Mucosa of stomach (tissue), 1 donor: ENCODE data around the gene GMDS.

ENCODE experiments used
- H3K27me3 ChIP-seq: one replicate; pipeline ENCODE4 v1.7.0; 2013; ENCODE audit warnings: mild to moderate bottlenecking, low read length; ENCODE audit not compliant: control insufficient read depth, insufficient read depth
- H3K36me3 ChIP-seq: one replicate; pipeline ENCODE4 v1.7.0; 2013; ENCODE audit warnings: low read length; ENCODE audit not compliant: control insufficient read depth, insufficient read depth
- H3K4me1 ChIP-seq: one replicate; pipeline ENCODE4 v1.7.0; 2013; ENCODE audit warnings: mild to moderate bottlenecking, low read length; ENCODE audit not compliant: control insufficient read depth, insufficient read depth
- H3K4me3 ChIP-seq: one replicate; pipeline ENCODE4 v1.7.0; 2013; ENCODE audit warnings: low read length
- H3K9ac ChIP-seq: one replicate; pipeline ENCODE4 v1.7.0; 2013; ENCODE audit warnings: mild to moderate bottlenecking, low read length, moderate library complexity
- H3K9me3 ChIP-seq: one replicate; pipeline ENCODE4 v1.7.0; 2013; ENCODE audit warnings: mild to moderate bottlenecking, low read length, moderate library complexity; ENCODE audit not compliant: control insufficient read depth
- donor health status: Pancreatic carcinoma.

GMDS gene

DNA sequence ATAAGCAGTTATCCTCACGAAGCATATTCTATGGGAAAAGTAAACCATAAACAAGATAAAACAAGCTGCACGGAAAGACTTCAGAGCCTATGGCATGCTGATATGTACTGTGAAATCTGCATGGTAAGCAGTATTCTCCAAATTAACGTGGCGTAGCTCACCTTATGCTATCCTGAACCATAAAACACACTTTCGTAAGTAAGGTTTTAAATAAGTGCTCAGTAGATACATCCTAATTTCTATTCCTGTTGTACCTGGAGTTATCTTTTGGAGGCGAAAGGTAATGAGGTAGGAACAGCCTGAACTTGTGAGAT, 208.7 kb downstream of the GMDS start:
- Histone ChIP-seq H3K36me3 (no peaks in the 10 kb centered on the region), H3K4me1 (no peaks in the 10 kb centered on the region), H3K27me3 (no peaks in the 10 kb centered on the region), H3K9me3 (no peaks in the 10 kb centered on the region), H3K9ac (no peak overlapping the region), H3K4me3 (no peak overlapping the region)

GRCh38 chr6:2035826-2036709, 209.3 kb downstream of the GMDS start:
- H3K9ac ChIP-seq = no peak overlapping the region
- H3K27me3 ChIP-seq = no peaks in the 10 kb centered on the region
- H3K36me3 ChIP-seq = no peaks in the 10 kb centered on the region

DNA sequence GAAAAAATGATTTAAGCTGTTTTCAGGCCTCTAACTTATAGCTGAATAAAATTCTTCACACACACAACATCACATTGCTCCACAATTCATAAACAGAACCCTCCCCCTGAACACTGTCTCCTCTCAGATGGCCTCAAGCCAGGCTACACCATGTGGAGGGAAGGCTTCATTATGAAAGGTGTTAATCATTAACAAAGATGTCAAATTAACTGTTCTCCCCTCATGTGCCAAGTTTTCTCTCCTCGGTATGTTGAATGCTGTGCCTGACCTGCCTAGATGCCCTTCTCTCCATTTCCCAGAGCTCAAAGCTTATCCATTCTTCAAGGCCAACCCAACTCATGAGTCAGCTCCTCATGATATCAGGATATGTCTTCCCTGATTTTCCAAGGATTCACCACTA, 210.4 kb downstream of the GMDS start:
- no peak overlapping the region for H3K9ac ChIP-seq
- H3K4me3 ChIP-seq = no peak overlapping the region
- H3K9me3 ChIP-seq = no peaks in the 10 kb centered on the region
- H3K36me3 ChIP-seq = no peaks in the 10 kb centered on the region
- no peaks in the 10 kb centered on the region for H3K4me1 ChIP-seq
- no peaks in the 10 kb centered on the region for H3K27me3 ChIP-seq

More at GRCh38 chr6:2035826-2036709, 209.3 kb downstream of the GMDS start:
- Histone ChIP-seq H3K9me3 (no peaks in the 10 kb centered on the region), H3K4me1 (no peaks in the 10 kb centered on the region), H3K4me3 (no peak overlapping the region)

- H3K9me3 ChIP-seq = no peaks in the 10 kb centered on the region
- no peaks in the 10 kb centered on the region for H3K27me3 ChIP-seq
- no peaks in the 10 kb centered on the region for H3K4me1 ChIP-seq
- no peak overlapping the region for H3K9ac ChIP-seq
- no peaks in the 10 kb centered on the region for H3K36me3 ChIP-seq
- no peak overlapping the region for H3K4me3 ChIP-seq
Measured at GRCh38 chr6:2034256-2034655, 211.1 kb downstream of the GMDS start.

GRCh38 chr6:2033544-2033943, 211.9 kb downstream of the GMDS start:
- H3K4me1 ChIP-seq = peaks cover 2% of the 10 kb centered on the region
- no peaks in the 10 kb centered on the region for H3K27me3 ChIP-seq
- no peaks in the 10 kb centered on the region for H3K9me3 ChIP-seq
- no peaks in the 10 kb centered on the region for H3K36me3 ChIP-seq
- H3K4me3 ChIP-seq = no peak overlapping the region
- no peak overlapping the region for H3K9ac ChIP-seq

- Histone ChIP-seq H3K4me1 (peaks cover 5% of the 10 kb centered on the region), H3K36me3 (no peaks in the 10 kb centered on the region), H3K27me3 (no peaks in the 10 kb centered on the region), H3K4me3 (no peak overlapping the region), H3K9ac (no peak overlapping the region), H3K9me3 (no peaks in the 10 kb centered on the region)
Measured at GRCh38 chr6:2030682-2031244, 214.6 kb downstream of the GMDS start.

- Histone ChIP-seq H3K4me3 (no peak overlapping the region), H3K4me1 (peaks cover 5% of the 10 kb centered on the region), H3K9me3 (no peaks in the 10 kb centered on the region), H3K27me3 (no peaks in the 10 kb centered on the region), H3K9ac (no peak overlapping the region), H3K36me3 (no peaks in the 10 kb centered on the region)
Measured at GRCh38 chr6:2029952-2030351, 215.5 kb downstream of the GMDS start.

GRCh38 chr6:2029130-2029794, 216.1 kb downstream of the GMDS start:
- H3K9ac ChIP-seq = no peak overlapping the region
- no peaks in the 10 kb centered on the region for H3K36me3 ChIP-seq
- H3K27me3 ChIP-seq = no peaks in the 10 kb centered on the region
- no peak overlapping the region for H3K4me3 ChIP-seq
- H3K4me1 ChIP-seq = peaks cover 5% of the 10 kb centered on the region
- no peaks in the 10 kb centered on the region for H3K9me3 ChIP-seq

DNA sequence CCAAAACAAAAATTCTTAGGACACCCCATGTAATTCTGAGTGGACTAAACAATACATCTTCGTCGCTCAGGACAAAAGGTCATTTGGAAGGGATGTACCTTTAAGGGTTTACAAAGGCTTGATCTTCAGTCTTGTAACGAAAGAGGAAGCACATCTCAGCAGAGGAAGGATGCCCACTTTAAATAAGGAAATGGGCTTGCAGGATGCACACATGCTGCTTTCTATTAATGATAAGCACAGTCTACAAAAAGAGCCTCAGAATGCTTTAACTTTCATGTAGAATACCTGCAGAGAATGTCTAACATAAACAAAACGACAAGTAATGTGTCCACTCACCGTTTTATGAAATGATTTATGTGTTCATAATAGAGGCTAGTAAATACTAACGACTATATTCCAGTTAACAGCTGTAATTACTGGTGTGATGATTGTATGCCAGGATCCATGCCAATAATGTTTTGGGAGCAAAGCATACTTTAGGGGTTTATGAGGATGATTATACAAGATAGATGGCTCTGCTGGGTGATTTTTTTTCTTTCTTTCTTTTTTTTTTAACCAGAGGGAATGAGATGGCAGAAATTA, 216.9 kb downstream of the GMDS start:
- Histone ChIP-seq H3K9me3 (no peaks in the 10 kb centered on the region), H3K4me3 (no peak overlapping the region), H3K4me1 (peaks cover 5% of the 10 kb centered on the region), H3K36me3 (no peaks in the 10 kb centered on the region), H3K9ac (no peak overlapping the region), H3K27me3 (no peaks in the 10 kb centered on the region)

- Histone ChIP-seq H3K4me3 (no peak overlapping the region), H3K36me3 (no peaks in the 10 kb centered on the region), H3K9me3 (no peaks in the 10 kb centered on the region), H3K9ac (no peak overlapping the region), H3K4me1 (peaks cover 16% of the 10 kb centered on the region), H3K27me3 (no peaks in the 10 kb centered on the region)
Measured at GRCh38 chr6:2026133-2026532, 219.3 kb downstream of the GMDS start.

DNA sequence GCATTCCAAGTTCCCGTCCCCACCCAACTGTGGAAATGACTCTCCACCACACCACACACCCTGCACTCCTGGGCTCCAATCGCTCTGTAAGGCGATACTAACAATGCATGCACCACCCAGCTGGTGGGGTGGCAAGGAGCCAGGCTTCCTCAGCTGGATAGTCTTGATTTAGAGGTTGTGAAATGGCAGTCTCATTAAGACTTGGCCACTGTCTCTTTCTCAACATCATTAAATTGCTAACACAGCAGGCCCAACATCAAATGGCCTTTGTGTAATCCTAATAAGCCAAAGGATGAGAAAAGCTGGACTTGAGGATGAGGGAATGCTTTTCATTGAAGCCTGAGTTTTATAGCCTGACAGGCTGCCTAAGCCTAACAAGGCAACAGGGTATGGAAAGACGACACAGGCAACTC, 223.7 kb downstream of the GMDS start:
- Histone ChIP-seq H3K9me3 (no peaks in the 10 kb centered on the region), H3K36me3 (no peaks in the 10 kb centered on the region), H3K4me3 (no peak overlapping the region), H3K4me1 (peaks cover 14% of the 10 kb centered on the region), H3K9ac (no peak overlapping the region), H3K27me3 (no peaks in the 10 kb centered on the region)

GRCh38 chr6:2020909-2021308, 224.5 kb downstream of the GMDS start:
- H3K9me3 ChIP-seq = no peaks in the 10 kb centered on the region
- peaks cover 14% of the 10 kb centered on the region for H3K4me1 ChIP-seq
- H3K9ac ChIP-seq = no peak overlapping the region
- H3K27me3 ChIP-seq = no peaks in the 10 kb centered on the region
- no peak overlapping the region for H3K4me3 ChIP-seq
- H3K36me3 ChIP-seq = no peaks in the 10 kb centered on the region
